ENCODE data around the gene EVA1C. TPM values are rescaled to one million over a fixed set of nuclear protein-coding genes. Genes with fewer than 3 reads are reported as not detected.
A peak's percentile ranks its signal among the peaks of the same experiment; 100 is the strongest.

EVA1C gene
- total and polyA plus RNA-seq, 9 of the 15 experiments (the other 6 are each of a cell fraction or from before 2014, with no cell fraction given) = 0.22 TPM; not detected in 8

DNA sequence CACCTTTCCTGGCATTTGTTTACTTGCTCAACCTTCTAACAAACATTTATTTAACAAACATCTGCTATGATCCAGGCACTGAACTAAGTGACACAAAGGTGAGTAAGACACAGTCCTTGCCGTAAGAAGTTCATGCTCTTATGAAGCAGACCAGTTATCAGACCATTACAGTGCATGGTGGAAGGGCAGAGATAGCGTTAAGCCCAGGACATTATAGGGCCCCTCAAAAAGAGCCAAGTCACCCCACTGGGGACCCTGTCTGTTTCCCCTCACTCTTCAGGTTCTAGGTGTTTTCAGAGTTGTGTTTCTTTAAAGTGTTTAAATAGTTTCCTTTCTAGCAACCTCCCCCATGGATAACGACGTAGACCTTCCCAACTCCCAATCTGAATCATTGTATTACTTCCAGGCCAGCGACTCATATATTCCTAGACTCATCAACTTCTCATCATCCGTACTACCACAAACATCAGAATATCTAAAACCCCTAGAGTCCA lies 133.5 kb downstream of the EVA1C start (continued):
- TF ChIP-seq POLR2G (IDR thresholded peaks at IDR 0.05; ENCODE audit: low read depth, low read length) (no peak), KDM2B (CRISPR knock-in tag; IDR thresholded peaks at IDR 0.05) (no peak), GATAD2B (IDR thresholded peaks at IDR 0.05; ENCODE audit: borderline replicate concordance) (peak; percentile 77; the same call in 1 of the 2 replicates), BRF1 (IDR thresholded peaks at IDR 0.05; ENCODE audit: borderline replicate concordance, extremely low read depth, insufficient read length) (no peak), CEBPB (tag; IDR thresholded peaks at IDR 0.05) (no peak), ZNF311 (CRISPR knock-in tag; IDR thresholded peaks at IDR 0.05) (no peak), CBX2 (IDR thresholded peaks at IDR 0.05; ENCODE audit: insufficient read depth, low read length, poor library complexity, severe bottlenecking) (no peak), FUS (optimal IDR thresholded peaks at IDR 0.05; ENCODE audit: low read depth, low read length) (no peak), RFX1 (IDR thresholded peaks at IDR 0.05) (no peak), ZNF75A (CRISPR knock-in tag; IDR thresholded peaks at IDR 0.05) (0 out of 2 replicates have a peak, but pooled peaks have one; percentile 19), PHB2 (IDR thresholded peaks at IDR 0.05; ENCODE audit: low read depth) (0 out of 2 replicates have a peak, but pooled peaks have one; percentile 63), EP300 (IDR thresholded peaks at IDR 0.05; ENCODE audit: low read length) (peak; percentile 91; the same call in 1 of the 2 replicates), BCOR (IDR thresholded peaks at IDR 0.05) (peak; percentile 44; the same call in 1 of the 2 replicates), CLOCK (CRISPR knock-in tag; IDR thresholded peaks at IDR 0.05; ENCODE audit: borderline replicate concordance) (no peak), HLTF (IDR thresholded peaks at IDR 0.05) (no peak), ZZZ3 (IDR thresholded peaks at IDR 0.05) (no peak), SMAD4 (CRISPR knock-in tag; conservative IDR thresholded peaks at IDR 0.05) (peak; percentile 68; the same call in 1 of the 2 replicates), HMBOX1 (IDR thresholded peaks at IDR 0.05) (peak; percentile 70; the same call in 1 of the 2 replicates), ZNF444 (CRISPR knock-in tag; IDR thresholded peaks at IDR 0.05) (no peak), RBM14 (IDR thresholded peaks at IDR 0.05; ENCODE audit: borderline replicate concordance, insufficient read depth, low read depth, low read length) (no peak)
- TF ChIP-seq, protein P1, sequence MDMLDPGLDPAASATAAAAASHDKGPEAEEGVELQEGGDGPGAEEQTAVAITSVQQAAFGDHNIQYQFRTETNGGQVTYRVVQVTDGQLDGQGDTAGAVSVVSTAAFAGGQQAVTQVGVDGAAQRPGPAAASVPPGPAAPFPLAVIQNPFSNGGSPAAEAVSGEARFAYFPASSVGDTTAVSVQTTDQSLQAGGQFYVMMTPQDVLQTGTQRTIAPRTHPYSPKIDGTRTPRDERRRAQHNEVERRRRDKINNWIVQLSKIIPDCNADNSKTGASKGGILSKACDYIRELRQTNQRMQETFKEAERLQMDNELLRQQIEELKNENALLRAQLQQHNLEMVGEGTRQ (CRISPR knock-in tag; IDR thresholded peaks at IDR 0.05) = no peak
- TF ChIP-seq, protein P2, sequence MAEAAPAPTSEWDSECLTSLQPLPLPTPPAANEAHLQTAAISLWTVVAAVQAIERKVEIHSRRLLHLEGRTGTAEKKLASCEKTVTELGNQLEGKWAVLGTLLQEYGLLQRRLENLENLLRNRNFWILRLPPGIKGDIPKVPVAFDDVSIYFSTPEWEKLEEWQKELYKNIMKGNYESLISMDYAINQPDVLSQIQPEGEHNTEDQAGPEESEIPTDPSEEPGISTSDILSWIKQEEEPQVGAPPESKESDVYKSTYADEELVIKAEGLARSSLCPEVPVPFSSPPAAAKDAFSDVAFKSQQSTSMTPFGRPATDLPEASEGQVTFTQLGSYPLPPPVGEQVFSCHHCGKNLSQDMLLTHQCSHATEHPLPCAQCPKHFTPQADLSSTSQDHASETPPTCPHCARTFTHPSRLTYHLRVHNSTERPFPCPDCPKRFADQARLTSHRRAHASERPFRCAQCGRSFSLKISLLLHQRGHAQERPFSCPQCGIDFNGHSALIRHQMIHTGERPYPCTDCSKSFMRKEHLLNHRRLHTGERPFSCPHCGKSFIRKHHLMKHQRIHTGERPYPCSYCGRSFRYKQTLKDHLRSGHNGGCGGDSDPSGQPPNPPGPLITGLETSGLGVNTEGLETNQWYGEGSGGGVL (CRISPR knock-in tag; IDR thresholded peaks at IDR 0.05) = no peak
- TF ChIP-seq, protein P3, sequence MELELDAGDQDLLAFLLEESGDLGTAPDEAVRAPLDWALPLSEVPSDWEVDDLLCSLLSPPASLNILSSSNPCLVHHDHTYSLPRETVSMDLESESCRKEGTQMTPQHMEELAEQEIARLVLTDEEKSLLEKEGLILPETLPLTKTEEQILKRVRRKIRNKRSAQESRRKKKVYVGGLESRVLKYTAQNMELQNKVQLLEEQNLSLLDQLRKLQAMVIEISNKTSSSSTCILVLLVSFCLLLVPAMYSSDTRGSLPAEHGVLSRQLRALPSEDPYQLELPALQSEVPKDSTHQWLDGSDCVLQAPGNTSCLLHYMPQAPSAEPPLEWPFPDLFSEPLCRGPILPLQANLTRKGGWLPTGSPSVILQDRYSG (tag; conservative IDR thresholded peaks at IDR 0.05; ENCODE audit: low read depth) = no peak
